Stimulated activated CD8-positive, alpha-beta memory T cell treated with anti-CD3 and anti-CD28 coated beads, Interleukin-4, amount 100 ng/mL, for 24 hours (primary cell): ENCODE measurements around the gene LIPN.

ENCODE experiments used
- DNase-seq: peaks from one replicate; pipeline ENCODE4 v3.0.0-alpha.2; 2020; ENCODE audit warnings: low read depth

The LIPN gene

DNA sequence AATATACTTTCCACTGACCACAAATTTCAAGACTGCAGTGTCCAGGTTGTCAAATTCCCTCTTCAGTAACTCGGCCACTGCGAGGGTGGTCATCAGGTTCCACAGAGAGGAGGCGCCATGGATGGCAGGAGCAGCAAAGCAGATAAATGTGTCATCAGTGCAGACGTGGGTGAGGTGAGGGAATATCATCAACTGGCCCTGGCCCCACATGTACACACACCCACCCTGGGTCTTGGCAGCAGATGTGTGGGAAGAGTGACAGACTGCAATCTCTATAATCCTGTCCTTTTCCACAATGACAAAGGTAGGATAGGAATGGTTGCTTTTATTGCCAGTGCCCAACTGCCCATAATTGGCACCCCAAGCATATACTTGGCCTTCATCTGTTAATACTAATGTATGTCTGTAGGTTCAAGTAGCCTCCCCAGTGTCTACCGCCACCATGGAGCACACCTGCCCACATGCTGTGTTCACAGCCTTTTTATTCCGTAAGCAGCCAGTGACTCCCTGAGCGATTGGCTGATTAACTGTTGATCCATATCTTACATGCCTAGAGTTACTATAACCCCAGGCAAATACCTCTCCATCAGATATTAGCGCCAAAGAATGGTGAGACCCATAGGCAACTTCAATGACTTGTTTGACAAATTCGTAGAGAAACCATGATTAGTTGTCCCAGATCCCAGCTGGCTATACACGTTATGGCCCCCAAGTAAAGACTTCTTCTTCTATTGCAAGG is 26.4 kb downstream of the LIPN start:
- DNase-seq, result no peak

DNA sequence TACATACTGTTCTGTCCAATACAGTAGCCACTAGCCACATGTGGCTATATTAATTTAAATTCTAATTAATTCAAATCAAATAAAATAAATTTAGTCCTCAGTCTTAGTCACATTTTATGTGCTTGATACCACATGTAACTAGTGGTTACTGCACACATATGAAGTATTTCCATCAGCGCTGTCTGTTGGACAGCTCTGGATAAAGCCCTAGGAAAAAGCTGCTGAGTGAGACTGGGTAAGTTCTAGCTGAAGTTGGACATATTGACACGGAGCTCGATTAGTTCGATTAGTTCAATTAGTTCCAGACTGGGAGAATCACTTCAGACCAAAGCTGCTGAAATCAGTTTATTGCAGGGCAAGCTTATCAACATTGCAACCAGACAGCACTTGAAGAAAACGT is 27.6 kb downstream of the LIPN start:
- DNase-seq, result no peak

DNA sequence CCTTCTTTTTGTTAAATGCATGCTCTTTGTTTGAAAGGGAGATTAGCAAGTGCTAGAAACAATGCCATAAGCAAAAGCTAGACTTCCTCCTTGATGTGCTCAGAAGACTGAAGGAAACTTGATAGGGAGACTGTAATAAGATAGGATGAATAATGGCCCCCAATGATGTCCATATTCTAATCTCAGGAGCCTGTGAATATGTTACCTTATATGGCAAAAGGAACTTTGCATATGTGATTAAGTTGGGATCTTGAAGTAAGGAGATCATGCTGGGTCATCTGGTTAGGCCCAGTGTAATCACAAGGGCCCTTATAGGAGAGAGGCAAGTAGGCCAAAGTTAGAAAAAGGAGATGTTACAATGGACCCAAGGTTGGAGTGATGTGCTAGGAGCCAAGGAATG is 29.1 kb downstream of the LIPN start:
- no peak for DNase-seq

- DNase-seq, result no peak
These were observed 32.1 kb downstream of the LIPN start for GRCh38 chr10:88791924-88792323.

- no peak for DNase-seq
These were observed 32.8 kb downstream of the LIPN start for GRCh38 chr10:88792661-88793060.

DNA sequence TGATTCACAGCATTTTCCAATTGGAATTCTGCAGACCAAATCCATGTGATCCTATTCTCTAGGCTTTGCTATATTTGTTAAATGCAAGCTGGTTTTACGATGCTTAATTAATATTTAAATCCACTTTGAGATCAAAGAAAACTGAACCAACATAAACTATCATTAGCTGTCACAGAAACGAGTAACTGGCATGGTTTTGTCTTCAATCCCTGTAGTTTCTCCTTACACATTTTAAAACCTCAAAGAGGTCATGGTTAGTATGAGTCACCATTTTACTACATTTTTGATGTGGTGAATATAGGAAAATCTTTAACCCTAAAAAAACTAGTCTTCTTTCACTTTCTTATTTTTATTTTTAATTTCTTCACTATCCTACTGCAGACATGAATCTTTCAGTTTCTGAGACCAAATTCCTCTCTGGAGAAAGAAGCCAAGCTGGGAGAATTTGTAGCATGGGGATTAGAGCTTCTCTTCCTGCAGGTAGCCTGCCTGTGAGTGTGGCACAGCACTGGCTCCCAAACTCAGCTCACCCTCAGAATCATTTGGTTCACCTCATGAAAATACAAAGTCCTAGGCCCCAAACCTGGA is 34.0 kb downstream of the LIPN start:
- DNase-seq, result no peak

DNA sequence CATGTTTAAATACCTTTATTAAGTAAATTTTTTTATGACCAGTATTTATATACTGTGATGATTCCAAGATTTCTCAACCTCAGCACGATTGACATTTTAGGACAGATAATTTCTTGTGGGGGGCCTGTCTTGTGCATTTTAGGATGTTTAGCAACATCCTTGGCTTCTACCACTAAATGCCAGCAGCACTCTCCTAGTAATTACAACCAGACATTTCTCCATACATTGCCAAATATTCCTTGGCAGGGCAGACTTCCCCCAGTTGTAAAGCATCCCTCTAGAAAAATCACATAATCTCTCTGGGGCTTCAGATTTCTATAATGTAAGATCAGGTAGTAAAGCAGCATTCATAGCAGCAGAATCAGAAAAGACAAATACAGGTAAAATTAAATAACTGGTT is 34.9 kb downstream of the LIPN start:
- DNase-seq, result no peak

DNA sequence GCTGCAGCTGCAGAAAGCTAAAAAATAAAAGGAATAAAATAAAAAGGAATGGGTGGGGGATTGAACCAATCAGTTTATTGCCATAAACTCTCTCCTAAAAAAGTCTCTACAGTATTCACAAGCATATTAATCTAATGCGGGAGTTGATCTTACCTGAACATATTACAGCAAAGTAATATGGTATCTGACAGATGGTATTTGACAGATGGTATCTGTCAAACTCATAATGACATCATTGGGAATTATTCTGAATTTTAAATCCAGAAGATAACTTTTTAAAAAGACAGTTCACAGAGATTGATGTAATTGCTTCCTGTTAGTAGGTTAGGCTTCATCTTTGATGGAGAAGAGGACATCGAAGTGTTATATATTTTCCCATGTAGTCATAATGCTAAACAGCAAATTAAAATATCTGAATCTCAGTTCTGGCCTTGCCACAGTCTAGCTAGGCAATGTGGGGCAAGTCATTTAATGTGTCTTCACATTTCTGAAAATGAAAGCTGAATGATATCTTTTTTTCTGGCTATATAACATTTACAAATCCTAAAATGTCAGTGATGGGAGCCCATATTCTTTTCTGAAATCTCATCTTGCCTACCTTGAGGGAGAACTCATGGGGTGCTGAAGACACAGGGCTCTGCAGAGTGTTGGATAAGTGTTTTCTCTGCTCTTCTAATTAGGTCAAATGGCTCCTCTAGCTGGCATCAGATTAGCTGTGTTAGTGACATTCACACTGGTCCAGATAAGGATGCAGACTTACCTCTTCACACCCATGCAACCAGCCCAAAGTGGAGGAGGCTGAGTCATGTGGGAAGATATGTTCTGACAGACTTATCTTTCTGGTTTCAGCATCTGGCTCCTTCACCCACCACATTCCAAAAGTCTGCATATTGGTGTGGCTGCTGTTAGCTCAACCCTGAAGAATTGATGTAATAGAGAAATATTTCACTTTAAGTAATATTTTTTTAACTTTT is 40.6 kb downstream of the LIPN start:
- no peak for DNase-seq

DNA sequence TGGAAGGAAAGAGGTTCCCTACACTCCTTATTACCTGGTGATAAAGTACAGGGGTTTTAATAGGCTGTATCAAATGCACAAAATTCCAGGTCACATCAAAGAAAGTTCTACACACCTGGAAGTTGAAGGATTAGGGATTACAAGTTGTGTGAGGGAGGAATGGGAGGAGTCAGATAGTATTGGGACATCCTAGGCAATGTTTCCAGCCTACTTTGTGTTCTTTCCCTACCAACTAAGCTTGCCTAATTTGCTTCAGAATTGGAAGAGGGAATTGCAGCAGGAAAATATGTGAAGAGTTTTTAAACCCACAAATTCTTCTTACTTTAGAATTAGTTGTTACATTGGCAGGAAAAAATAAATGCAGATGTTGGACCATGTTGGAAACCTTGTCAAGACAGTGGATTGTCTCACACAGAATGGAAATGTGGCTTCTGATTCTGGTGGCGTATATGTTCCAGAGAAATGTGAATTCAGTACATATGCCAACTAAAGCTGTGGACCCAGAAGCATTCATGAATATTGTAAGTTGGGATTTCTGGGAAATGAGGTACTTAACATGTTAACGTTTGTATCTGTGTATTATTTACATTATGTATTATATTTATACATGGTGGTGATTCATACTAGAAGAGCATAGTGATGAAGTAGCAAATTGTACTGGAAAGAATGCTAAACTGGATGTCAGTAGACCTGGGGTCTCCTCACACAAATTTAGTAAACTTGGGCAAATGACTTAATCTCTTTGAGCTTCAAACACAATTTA is 42.9 kb downstream of the LIPN start, which contains the start of gene LIPM:
LIPM (plus strand) TSS at position 208 of the 763 bp plus-strand sequence; CDS start at position 375, 167 bp downstream.
- DNase-seq, result no peak

DNA sequence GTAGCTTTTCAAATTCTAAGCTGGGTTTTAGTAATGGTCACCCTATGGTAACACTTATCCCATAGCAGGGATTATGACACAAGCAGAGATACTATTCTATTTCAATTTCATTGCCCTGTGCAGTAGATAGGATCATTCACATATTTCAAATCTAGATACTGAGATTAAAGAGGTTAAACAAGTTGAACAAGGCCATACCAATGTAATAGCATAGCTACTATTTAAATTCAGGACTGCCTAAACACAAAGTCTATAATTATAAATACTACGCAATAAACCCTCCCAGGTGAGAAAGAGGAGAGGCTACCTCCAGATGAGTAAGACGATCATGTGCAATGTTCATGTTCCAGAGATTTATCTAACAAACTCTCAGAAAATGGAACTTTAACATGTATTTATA is 43.8 kb downstream of the LIPN start:
- no peak for DNase-seq

- no peak for DNase-seq
These were observed 44.4 kb downstream of the LIPN start for GRCh38 chr10:88804083-88804812.

GRCh38 chr10:88805361-88805760 is 45.5 kb downstream of the LIPN start:
- no peak for DNase-seq

DNA sequence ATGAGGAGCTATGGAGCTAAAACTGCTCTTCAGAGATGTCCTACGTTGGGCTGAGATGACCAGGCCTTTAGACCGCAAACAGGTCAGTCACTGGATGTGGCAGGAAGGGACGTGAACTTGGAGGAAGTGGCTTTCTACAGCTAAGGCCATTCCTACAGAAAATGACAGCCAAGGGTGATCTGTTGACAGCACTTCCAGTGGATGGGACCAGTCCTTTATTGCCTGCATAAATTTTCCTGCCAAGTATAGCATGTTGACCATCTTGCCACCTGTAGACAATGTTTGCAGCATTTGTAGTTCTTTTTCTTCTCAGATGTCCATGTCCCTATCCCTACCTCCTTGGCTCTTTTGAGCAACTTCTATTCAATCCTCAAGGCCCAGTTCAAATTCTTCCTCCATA is 46.1 kb downstream of the LIPN start:
- DNase-seq, result no peak

- DNase-seq, result no peak
These were observed 49.8 kb downstream of the LIPN start for GRCh38 chr10:88809621-88810020.

- DNase-seq, result no peak
These were observed 50.6 kb downstream of the LIPN start for GRCh38 chr10:88810196-88810961.

GRCh38 chr10:88813200-88813599 is 53.4 kb downstream of the LIPN start:
- DNase-seq, result no peak

DNA sequence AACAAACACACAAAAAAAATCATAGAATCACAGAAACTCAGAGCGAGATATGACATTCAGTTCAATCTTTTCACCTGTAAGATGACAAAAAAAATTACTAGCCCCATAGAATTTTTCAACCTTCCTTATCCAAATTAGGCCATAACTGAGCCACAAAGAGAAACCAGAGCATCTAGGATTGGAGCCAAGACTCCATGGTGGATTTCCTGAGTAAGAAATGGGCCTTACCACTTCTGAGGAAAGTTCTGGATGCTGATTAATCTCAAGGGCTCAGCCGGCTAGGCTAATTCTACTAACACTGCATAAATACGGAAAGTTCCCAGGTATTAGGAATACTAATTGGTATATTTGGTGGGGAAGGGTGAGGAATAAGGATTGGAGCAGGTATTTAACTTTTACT is 59.5 kb downstream of the LIPN start:
- no peak for DNase-seq

DNA sequence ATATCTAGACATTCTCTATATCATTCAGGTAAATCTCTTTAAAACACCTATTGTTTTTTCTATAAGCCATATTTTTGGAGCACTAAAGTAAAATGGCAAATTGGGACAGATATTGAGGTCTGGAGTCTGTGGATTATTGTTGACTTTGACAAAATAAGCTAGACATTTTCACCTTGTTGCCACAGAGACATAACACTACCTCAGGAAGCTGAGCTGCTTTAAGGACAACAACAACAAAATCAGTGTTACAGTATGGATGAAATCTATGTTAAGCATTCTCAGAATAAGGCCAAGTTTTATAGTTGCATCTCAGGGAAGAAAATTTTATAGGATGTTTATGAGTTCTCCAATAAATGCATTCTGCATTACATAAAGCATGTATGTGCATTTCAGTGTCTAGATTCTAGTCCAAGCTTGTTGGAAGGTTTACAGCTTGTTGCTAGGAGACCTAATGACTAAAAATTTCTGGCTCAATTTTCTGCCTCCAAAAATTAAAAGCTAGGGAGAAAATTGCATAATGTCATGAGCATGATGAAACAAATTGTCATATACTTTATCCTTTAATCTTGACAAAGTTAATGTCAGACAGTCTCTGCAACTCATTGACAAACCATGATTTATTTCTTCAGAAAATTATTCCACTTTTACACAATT is 61.1 kb downstream of the LIPN start:
- DNase-seq, result no peak

DNA sequence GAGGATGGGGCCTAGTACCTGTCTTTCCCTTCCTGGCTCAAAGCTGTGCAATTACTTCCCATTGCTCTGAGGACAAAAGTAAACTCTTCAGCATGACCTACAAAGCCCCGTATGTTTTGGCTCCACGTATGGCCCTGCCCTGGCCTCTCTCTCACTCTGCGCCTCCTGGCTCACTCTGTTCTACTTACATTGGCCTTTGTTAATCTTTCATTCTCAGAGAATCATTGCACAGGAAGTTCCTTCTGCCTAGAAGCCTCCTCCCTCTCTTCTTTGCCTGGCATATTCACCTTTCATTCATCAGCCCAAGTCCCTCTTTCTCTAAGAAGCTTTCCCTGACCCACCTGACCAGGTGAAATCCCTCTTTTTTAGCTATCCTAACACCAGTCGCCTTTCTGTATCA is 66.6 kb downstream of the LIPN start:
- DNase-seq, result no peak

GRCh38 chr10:88827671-88828070 is 67.9 kb downstream of the LIPN start:
- DNase-seq, result no peak
